HG02840 (cell line): Measurements from ENCODE around the gene PNPLA1.

Experiments
- ATAC-seq: cut with Tn5 transposase; IDR thresholded peaks from one replicate; pipeline ENCODE4 v1.9.1; 2021; ENCODE audit warnings: mild to moderate bottlenecking, moderate library complexity, moderate number of reproducible peaks; ENCODE audit not compliant: unreplicated experiment, low FRiP score

PNPLA1 gene

GRCh38 chr6:36312854-36313648 lies 43.2 kb downstream of the PNPLA1 start:
- no peak for ATAC-seq

GRCh38 chr6:36313649-36313936 lies 43.7 kb downstream of the PNPLA1 start:
- no peak for ATAC-seq

GRCh38 chr6:36314221-36315014 lies 44.6 kb downstream of the PNPLA1 start:
- ATAC-seq, result no peak

- no peak for ATAC-seq
Observed at GRCh38 chr6:36315921-36316320, 46.1 kb downstream of the PNPLA1 start.

GRCh38 chr6:36317623-36318022 lies 47.8 kb downstream of the PNPLA1 start:
- no peak for ATAC-seq

GRCh38 chr6:36318690-36319435 lies 49.0 kb downstream of the PNPLA1 start:
- ATAC-seq, result no peak

- ATAC-seq, result no peak
Observed at GRCh38 chr6:36319436-36319762, 49.5 kb downstream of the PNPLA1 start.

- ATAC-seq, result no peak
Observed at GRCh38 chr6:36319821-36320220, 50.0 kb downstream of the PNPLA1 start.

GRCh38 chr6:36320475-36320874 lies 50.6 kb downstream of the PNPLA1 start:
- ATAC-seq, result no peak

- no peak for ATAC-seq
Observed at GRCh38 chr6:36322591-36322990, 52.7 kb downstream of the PNPLA1 start.

- no peak for ATAC-seq
Observed at GRCh38 chr6:36323062-36323461, 53.2 kb downstream of the PNPLA1 start.

GRCh38 chr6:36324191-36324590 lies 54.3 kb downstream of the PNPLA1 start:
- ATAC-seq, result no peak

- ATAC-seq, result no peak
Observed at GRCh38 chr6:36324715-36325114, 54.9 kb downstream of the PNPLA1 start.

GRCh38 chr6:36326356-36326995 lies 56.6 kb downstream of the PNPLA1 start:
- no peak for ATAC-seq

- no peak for ATAC-seq
Observed at GRCh38 chr6:36327226-36327918, 57.5 kb downstream of the PNPLA1 start.

GRCh38 chr6:36327919-36328236 lies 58.0 kb downstream of the PNPLA1 start:
- ATAC-seq, result no peak

- ATAC-seq, result no peak
Observed at GRCh38 chr6:36328600-36328999, 58.7 kb downstream of the PNPLA1 start.

- no peak for ATAC-seq
Observed at GRCh38 chr6:36329798-36330291, 60.0 kb downstream of the PNPLA1 start.

- no peak for ATAC-seq
Observed at GRCh38 chr6:36330366-36330765, 60.5 kb downstream of the PNPLA1 start.

GRCh38 chr6:36331381-36331780 lies 61.5 kb downstream of the PNPLA1 start:
- no peak for ATAC-seq
